BJ (cell line): ENCODE data around the gene F8. TPM values are rescaled to one million over a fixed set of nuclear protein-coding genes. Genes with fewer than 3 reads are reported as not detected.
A peak's percentile ranks its signal among the peaks of the same experiment; 100 is the strongest.
"Not testable (repeated sequence)": the region's sequence is repeated elsewhere in the genome, so short reads cannot be mapped to it uniquely, and the experiment has no call there.

Source experiments
- CTCF ChIA-PET: fragments of 350-600 bp; formaldehyde crosslinking; extraction: SDS; loops from one replicate; lab custom pipeline; 2021; ENCODE audit warnings: antibody characterized with exemption, inconsistent platforms; lab: Yijun Ruan, JAX
- POLR2A ChIA-PET: fragments of 300-600 bp; sonication (Branson Sonifier 250); formaldehyde crosslinking; extraction: SDS; loops from one replicate; lab custom pipeline; 2021; ENCODE audit warnings: antibody characterized with exemption; lab: Charles Lee
- DNase-seq: peaks from one replicate; pipeline ENCODE4 v3.0.0-alpha.2; 2011; ENCODE audit warnings: low read depth
- H3K27me3 ChIP-seq: 2 replicates; pipeline ENCODE4 v1.6.0; 2011; ENCODE audit warnings: low read length; ENCODE audit not compliant: control insufficient read depth, insufficient read depth
- H3K36me3 ChIP-seq: 2 replicates; pipeline ENCODE4 v1.5.1; 2011; ENCODE audit warnings: low read length; ENCODE audit not compliant: control insufficient read depth, insufficient read depth
- H3K4me3 ChIP-seq: 2 replicates; pipeline ENCODE4 v1.5.1; 2011; ENCODE audit warnings: low read depth, mild to moderate bottlenecking, control low read depth, low read length
- CTCF ChIP-seq: IDR thresholded peaks from 2 replicates; pipeline ENCODE4 v1.5.1; 2011; ENCODE audit warnings: low read depth, mild to moderate bottlenecking, control low read depth, inconsistent platforms, low read length, moderate library complexity; ENCODE audit not compliant: insufficient read depth
- polyA plus RNA-seq: library from polyadenylated mRNA; depleted of rRNA; stranded (reverse); fragments of >200 nt; gene quantifications from 2 replicates; pipeline ENCODE4 v1.2.3, GENCODE V29; 2011

Gene F8
- polyA plus RNA-seq, 1 experiment, result 2.7 TPM

- no peaks in the 10 kb centered on the region for H3K36me3 ChIP-seq
- ChIA-PET POLR2A (no interaction called here), CTCF (no interaction called here)
- H3K4me3 ChIP-seq, result no peak overlapping the region
- TF ChIP-seq CTCF, result no peak
- H3K27me3 ChIP-seq, result no peaks in the 10 kb centered on the region
- no peak for DNase-seq
Observed at GRCh38 chrX:154961947-154962346, 60.6 kb downstream of the F8 start.

GRCh38 chrX:154955799-154956198, 66.7 kb downstream of the F8 start:
- CTCF ChIA-PET, DNase-seq, H3K4me3 ChIP-seq, POLR2A ChIA-PET, H3K36me3 ChIP-seq, H3K27me3 ChIP-seq: not testable (repeated sequence)

GRCh38 chrX:154939265-154939664, 83.3 kb downstream of the F8 start:
- CTCF ChIA-PET, POLR2A ChIA-PET, H3K27me3 ChIP-seq, H3K4me3 ChIP-seq, H3K36me3 ChIP-seq, DNase-seq: not testable (repeated sequence)

GRCh38 chrX:154924771-154925170, 97.8 kb downstream of the F8 start:
- H3K4me3 ChIP-seq, DNase-seq, H3K27me3 ChIP-seq, POLR2A ChIA-PET, H3K36me3 ChIP-seq, CTCF ChIA-PET: not testable (repeated sequence)

- Histone ChIP-seq H3K27me3 (no peaks in the 10 kb centered on the region), H3K36me3 (no peaks in the 10 kb centered on the region), H3K4me3 (no peak overlapping the region)
- ChIA-PET POLR2A (no interaction called here), CTCF (interaction anchor here (0.6 to 2.0 kb wide), 13 partner anchors 10 to 231 kb away, joined by 3 to 12 read pairs (median 5); no protein-coding TSS in a partner anchor)
- peak; percentile 31 for DNase-seq
- TF ChIP-seq CTCF, result peak; percentile 65
Observed at GRCh38 chrX:154918060-154918483, 104.5 kb downstream of the F8 start.

GRCh38 chrX:154914052-154914451, 108.5 kb downstream of the F8 start:
- ChIA-PET POLR2A (no interaction called here), CTCF (no interaction called here)
- Histone ChIP-seq H3K27me3 (no peaks in the 10 kb centered on the region), H3K36me3 (no peaks in the 10 kb centered on the region), H3K4me3 (no peak overlapping the region)
- no peak for TF ChIP-seq CTCF
- DNase-seq, result no peak

- CTCF ChIA-PET, POLR2A ChIA-PET: not testable (repeated sequence)
Observed at GRCh38 chrX:154910528-154910927, 112.0 kb downstream of the F8 start.

GRCh38 chrX:154910048-154910447, 112.5 kb downstream of the F8 start:
- H3K4me3 ChIP-seq, DNase-seq, H3K27me3 ChIP-seq, POLR2A ChIA-PET, H3K36me3 ChIP-seq, CTCF ChIA-PET: not testable (repeated sequence)

More at GRCh38 chrX:154910528-154910927, 112.0 kb downstream of the F8 start:
- not testable (repeated sequence) for H3K4me3 ChIP-seq, DNase-seq, H3K36me3 ChIP-seq, H3K27me3 ChIP-seq
